ENCODE data around the gene PARD6B. TPM values are rescaled to one million over a fixed set of nuclear protein-coding genes. Genes with fewer than 3 reads are reported as not detected.

PARD6B gene
- total RNA-seq, 4 donors from 2014 or later, result 0.72 to 15.3 (median 2.3) TPM

- TF ChIP-seq POLR2A (IDR thresholded peaks at IDR 0.05), result no peak
- TF ChIP-seq, protein P1, sequence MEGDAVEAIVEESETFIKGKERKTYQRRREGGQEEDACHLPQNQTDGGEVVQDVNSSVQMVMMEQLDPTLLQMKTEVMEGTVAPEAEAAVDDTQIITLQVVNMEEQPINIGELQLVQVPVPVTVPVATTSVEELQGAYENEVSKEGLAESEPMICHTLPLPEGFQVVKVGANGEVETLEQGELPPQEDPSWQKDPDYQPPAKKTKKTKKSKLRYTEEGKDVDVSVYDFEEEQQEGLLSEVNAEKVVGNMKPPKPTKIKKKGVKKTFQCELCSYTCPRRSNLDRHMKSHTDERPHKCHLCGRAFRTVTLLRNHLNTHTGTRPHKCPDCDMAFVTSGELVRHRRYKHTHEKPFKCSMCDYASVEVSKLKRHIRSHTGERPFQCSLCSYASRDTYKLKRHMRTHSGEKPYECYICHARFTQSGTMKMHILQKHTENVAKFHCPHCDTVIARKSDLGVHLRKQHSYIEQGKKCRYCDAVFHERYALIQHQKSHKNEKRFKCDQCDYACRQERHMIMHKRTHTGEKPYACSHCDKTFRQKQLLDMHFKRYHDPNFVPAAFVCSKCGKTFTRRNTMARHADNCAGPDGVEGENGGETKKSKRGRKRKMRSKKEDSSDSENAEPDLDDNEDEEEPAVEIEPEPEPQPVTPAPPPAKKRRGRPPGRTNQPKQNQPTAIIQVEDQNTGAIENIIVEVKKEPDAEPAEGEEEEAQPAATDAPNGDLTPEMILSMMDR (IDR thresholded peaks at IDR 0.05 in 4 of 5, conservative IDR thresholded peaks at IDR 0.05 in 1 of 5), result peak in 2 of 5 experiments; percentile 34 to 42
- peak in 1 of 2 donors; percentile 64 for ATAC-seq
- no peaks in the 10 kb centered on the region for H3K36me3 ChIP-seq
- no peaks in the 10 kb centered on the region for H3K27me3 ChIP-seq
- H3K9me3 ChIP-seq, result no peaks in the 10 kb centered on the region
- in situ Hi-C loops (cut with MboI; ENCODE audit: low sequenced_read_pairs in 4 of 4), result loop anchor here in 3 of 4 donors (25.0 kb wide), 1 partner anchor 524 kb away; no protein-coding TSS in a partner anchor
- H3K4me1 ChIP-seq, result peaks cover 6 to 10% of the 10 kb centered on the region in 2 donors
- intact Hi-C loops (cut with DNase I; ENCODE audit: low total_unique reads), result no loop called here
- DNase-seq, result peak in 1 of 2 donors; percentile 7
- no peak overlapping the region for H3K4me3 ChIP-seq
- peak overlapping the region in 1 of 4 donors; percentile 22 for H3K27ac ChIP-seq
Observed at GRCh38 chr20:50788045-50788991, 56.9 kb downstream of the PARD6B start.

- Histone ChIP-seq H3K9me3 (no peaks in the 10 kb centered on the region), H3K27ac (peak overlapping the region; percentile 27 to 60 (median 50)), H3K4me1 (peaks cover 10 to 11% of the 10 kb centered on the region in 2 donors), H3K27me3 (no peaks in the 10 kb centered on the region), H3K4me3 (no peak overlapping the region), H3K36me3 (no peaks in the 10 kb centered on the region)
- ATAC-seq, result peak in 1 of 2 donors; percentile 5
- no peak for TF ChIP-seq POLR2A (IDR thresholded peaks at IDR 0.05)
- TF ChIP-seq, protein P1 (IDR thresholded peaks at IDR 0.05 in 4 of 5, conservative IDR thresholded peaks at IDR 0.05 in 1 of 5), result no peak
- intact Hi-C loops (cut with DNase I; ENCODE audit: low total_unique reads) (loop anchor here (5.0 kb wide), 2 partner anchors 122 to 517 kb away; no protein-coding TSS in a partner anchor), in situ Hi-C loops (cut with MboI; ENCODE audit: low sequenced_read_pairs in 4 of 4) (loop anchor here (10.0 to 25.0 kb wide), 3 partner anchors 135 to 522 kb away; partner anchors contain the start of gene ADNP (in 3 of the 4))
- no peak for DNase-seq
Observed at GRCh38 chr20:50789968-50790650, 58.7 kb downstream of the PARD6B start.

DNA sequence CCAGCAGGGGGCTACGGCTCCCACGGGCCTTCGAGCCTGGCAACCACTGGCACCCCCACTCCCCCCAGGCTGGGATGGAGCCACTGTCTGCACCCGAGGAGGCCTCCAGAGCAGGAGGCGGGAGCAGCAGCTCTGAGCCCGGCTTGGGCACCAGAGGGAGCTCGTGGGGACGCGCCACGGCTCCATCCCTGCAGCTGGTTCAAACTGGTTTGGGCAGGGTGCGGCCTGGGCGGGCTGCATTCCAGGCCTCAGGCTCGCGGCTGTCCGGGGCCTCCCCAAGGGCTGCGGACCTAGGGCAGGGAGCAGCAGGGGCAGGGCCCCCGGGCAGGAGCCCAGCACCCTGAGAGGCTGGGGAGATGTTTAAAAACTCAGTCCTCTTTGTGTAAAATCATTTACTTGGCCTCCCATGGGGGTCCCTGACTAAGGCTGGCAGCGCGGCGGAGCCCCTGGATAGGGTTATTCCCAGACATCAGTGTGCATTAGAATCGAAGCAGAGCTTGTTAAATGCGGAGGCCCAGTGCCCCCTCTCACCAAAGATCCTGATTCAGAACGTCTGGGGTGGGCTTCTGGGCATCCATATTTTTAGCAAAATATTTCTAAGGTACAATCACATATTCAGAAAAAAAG lies 59.4 kb downstream of the PARD6B start:
- peak; percentile 40 to 57 for DNase-seq
- ATAC-seq, result peak in 1 of 2 donors; percentile 45
- Histone ChIP-seq H3K27ac (peak overlapping the region; percentile 27 to 60 (median 50)), H3K4me1 (peaks cover 10 to 17% of the 10 kb centered on the region in 2 donors), H3K27me3 (no peaks in the 10 kb centered on the region), H3K36me3 (no peaks in the 10 kb centered on the region), H3K4me3 (peak overlapping the region; percentile 7 to 34 (median 24)), H3K9me3 (no peaks in the 10 kb centered on the region)
- in situ Hi-C loops (cut with MboI; ENCODE audit: low sequenced_read_pairs in 4 of 4) (loop anchor here (10.0 to 25.0 kb wide), 3 partner anchors 134 to 522 kb away; partner anchors contain the start of gene ADNP (in 3 of the 4)), intact Hi-C loops (cut with DNase I; ENCODE audit: low total_unique reads) (loop anchor here (5.0 kb wide), 2 partner anchors 122 to 517 kb away; no protein-coding TSS in a partner anchor)
- TF ChIP-seq, protein P1 (IDR thresholded peaks at IDR 0.05 in 4 of 5, conservative IDR thresholded peaks at IDR 0.05 in 1 of 5), result peak; percentile 9 to 64 (median 49)
- TF ChIP-seq POLR2A (IDR thresholded peaks at IDR 0.05), result no peak

All from gastrocnemius medialis (tissue), 4 donors.